ENCODE results near the gene SULT1A4.
"Not testable (repeated sequence)": the region's sequence is repeated elsewhere in the genome, so short reads cannot be mapped to it uniquely, and the experiment has no call there.

SULT1A4 gene

GRCh38 chr16:29459706-29460646, at the start of gene SULT1A4:
Gene SULT1A4, plus strand, starts transcription at chr16:29459913. Its CDS starts 1,473 bp downstream, at chr16:29461386.
- not testable (repeated sequence) for DNase-seq (ENCODE audit: low read depth)

- not testable (repeated sequence) for DNase-seq (ENCODE audit: low read depth)
Observed at GRCh38 chr16:29423587-29423986, 36.1 kb upstream of the SULT1A4 start.

DNA sequence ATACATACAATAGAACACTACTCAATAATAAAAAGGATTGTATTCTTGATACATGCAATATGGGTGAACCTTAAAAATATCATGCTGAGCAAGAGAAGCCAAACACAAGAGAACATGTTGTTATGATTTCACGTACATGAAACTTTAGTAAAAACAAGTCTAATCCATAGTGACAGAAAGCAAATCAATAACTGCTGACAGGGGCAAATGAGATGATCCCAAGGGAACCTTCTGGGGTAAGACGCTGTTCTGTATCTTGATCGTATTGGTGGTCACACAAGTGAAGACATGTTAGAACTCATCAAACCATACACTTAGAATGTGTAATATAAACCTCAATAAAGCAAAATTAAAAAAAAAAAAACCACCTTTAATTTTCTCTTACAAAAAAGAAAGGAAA, 34.3 kb upstream of the SULT1A4 start:
- not testable (repeated sequence) for DNase-seq (ENCODE audit: low read depth)

- DNase-seq (ENCODE audit: low read depth) = not testable (repeated sequence)
Observed at GRCh38 chr16:29453754-29454153, 6.0 kb upstream of the SULT1A4 start.

- not testable (repeated sequence) for DNase-seq (ENCODE audit: low read depth)
Observed at GRCh38 chr16:29454269-29454668, 5.4 kb upstream of the SULT1A4 start, which contains the start of the genes BOLA2 and SLX1B. Gene BOLA2, minus strand, starts transcription at chr16:29454351. Its CDS starts 98 bp downstream, at chr16:29454253. Gene SLX1B, plus strand, starts transcription at chr16:29454533.

- not testable (repeated sequence) for DNase-seq (ENCODE audit: low read depth)
Observed at GRCh38 chr16:29454828-29455227, 4.9 kb upstream of the SULT1A4 start.

- not testable (repeated sequence) for DNase-seq (ENCODE audit: low read depth)
Observed at GRCh38 chr16:29457660-29458059, 2.1 kb upstream of the SULT1A4 start.

DNA sequence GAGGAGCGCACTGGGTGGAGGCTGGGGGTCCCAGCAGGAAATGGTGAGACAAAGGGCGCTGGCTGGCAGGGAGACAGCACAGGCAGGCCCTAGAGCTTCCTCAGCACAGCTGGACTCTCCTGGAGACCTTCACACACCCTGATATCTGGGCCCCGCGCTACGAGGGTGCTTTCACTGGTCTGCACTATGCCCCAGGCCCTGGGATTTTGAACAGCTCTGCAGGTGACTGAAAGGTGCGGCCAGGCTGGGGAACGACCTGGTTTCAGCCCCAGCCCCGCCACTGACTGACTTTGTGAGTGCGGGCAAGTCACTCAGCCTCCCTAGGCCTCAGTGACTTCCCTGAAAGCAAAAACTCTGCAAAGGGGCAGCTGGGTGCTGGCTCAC, 926 bp downstream of the SULT1A4 start:
- not testable (repeated sequence) for DNase-seq (ENCODE audit: low read depth)

GRCh38 chr16:29465985-29466824, 6.5 kb downstream of the SULT1A4 start:
- not testable (repeated sequence) for DNase-seq (ENCODE audit: low read depth)

- not testable (repeated sequence) for DNase-seq (ENCODE audit: low read depth)
Observed at GRCh38 chr16:29466904-29467303, 7.2 kb downstream of the SULT1A4 start.

- not testable (repeated sequence) for DNase-seq (ENCODE audit: low read depth)
Observed at GRCh38 chr16:29467654-29468366, 8.1 kb downstream of the SULT1A4 start.

- DNase-seq (ENCODE audit: low read depth) = not testable (repeated sequence)
Observed at GRCh38 chr16:29469660-29470059, 9.9 kb downstream of the SULT1A4 start.

DNA sequence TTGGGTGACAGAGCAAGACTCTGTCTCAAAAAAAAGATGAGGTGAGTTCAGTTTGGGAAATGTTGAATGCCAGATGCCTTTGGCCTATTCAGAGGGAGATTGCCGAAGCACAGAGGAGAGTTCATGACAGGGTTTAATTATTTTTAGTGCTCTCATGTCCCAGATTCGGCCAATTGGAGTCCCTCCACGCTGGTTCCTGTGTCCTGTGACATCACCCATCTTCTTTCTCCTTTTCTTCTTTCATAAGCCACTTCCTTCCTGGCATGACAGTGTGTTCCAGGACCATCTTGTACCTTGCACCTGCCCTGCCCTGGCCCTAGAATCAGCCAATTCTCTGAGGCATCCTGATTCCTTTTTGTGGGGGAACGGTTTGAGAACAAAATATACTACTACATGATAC, 12.4 kb downstream of the SULT1A4 start:
- not testable (repeated sequence) for DNase-seq (ENCODE audit: low read depth)

DNA sequence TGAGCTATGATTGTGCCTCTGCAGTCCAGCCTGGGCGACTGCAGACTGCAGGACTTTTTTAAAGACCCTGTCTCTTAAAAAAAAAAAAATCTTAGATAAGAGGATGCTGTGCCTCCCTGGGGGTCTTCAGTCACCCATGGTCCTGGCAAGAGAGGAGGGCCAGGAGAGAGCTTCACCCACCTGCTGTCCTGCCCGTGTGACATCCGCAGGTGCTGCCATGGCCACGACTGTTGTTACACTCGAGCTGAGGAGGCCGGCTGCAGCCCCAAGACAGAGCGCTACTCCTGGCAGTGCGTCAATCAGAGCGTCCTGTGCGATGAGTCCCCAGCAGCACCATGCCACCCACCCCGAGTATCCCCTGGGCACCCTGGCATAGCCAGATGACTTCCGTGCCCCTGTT, 22.6 kb downstream of the SULT1A4 start:
- not testable (repeated sequence) for DNase-seq (ENCODE audit: low read depth)

DNA sequence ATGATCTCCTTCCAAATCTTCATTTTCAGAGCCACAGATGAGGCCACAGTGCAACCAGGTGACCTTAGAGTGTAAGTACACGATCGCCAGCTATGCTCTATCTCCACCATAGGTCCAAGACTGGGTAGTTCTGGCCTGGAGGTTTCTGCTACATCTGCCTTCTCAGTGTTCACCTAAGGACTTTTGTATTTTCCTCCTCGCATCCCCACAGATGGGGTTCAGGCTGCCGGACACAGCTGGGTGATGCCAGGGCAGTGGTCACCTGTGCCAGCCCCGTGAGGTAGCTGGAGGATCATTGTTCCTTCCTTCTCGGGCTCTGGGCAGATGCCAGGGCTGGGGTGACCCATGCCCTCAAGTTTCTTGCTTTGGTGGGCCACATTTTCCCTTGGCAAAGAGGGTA, 46.6 kb downstream of the SULT1A4 start, which contains the start of gene NPIPB12:
TSS of gene NPIPB12 (minus strand) at position 101 of the 400 bp plus-strand sequence.
- DNase-seq (ENCODE audit: low read depth) = not testable (repeated sequence)

Data from fibroblast of gingiva (primary cell).